PC-9 (cell line): Measurements from ENCODE around the gene BTBD17. TPM values are rescaled to one million over a fixed set of nuclear protein-coding genes. Genes with fewer than 3 reads are reported as not detected.

Experiments used
- BruUV-seq: library from RNA; stranded (reverse); fragments of 400-500 nt; replicated peaks from 2 replicates; lab custom pipeline; 2021; lab: Mats Ljungman, UMichigan
- CTCF ChIA-PET: fragments of 300-600 bp; sonication (Branson Sonifier 250); formaldehyde crosslinking; loops from one replicate; lab custom pipeline; 2022; ENCODE audit warnings: antibody characterized with exemption; lab: Charles Lee
- POLR2A ChIA-PET: fragments of 300-600 bp; sonication (Branson Sonifier 250); formaldehyde crosslinking; loops from one replicate; lab custom pipeline; 2022; ENCODE audit warnings: antibody characterized with exemption; ENCODE audit not compliant: unreplicated experiment; lab: Charles Lee
- DNase-seq, 2 experiments: peaks; one replicate each; pipeline versions ENCODE4 v3.0.0 to v3.0.0-alpha.2; 2015 to 2022; ENCODE audit warnings: mixed read lengths in 1 of 2
- H2AFZ ChIP-seq: fragments of 200-600 bp; sonication (generic); 2 replicates; pipeline ENCODE4 v1.8.1; 2017; ENCODE audit warnings: antibody characterized with exemption
- H3F3A ChIP-seq: fragments of 200-600 bp; sonication (generic); 2 replicates; pipeline ENCODE4 v1.8.1; 2017; ENCODE audit warnings: antibody characterized with exemption, mild to moderate bottlenecking, low read depth; ENCODE audit not compliant: insufficient read depth
- H3K27ac ChIP-seq: fragments of 200-600 bp; sonication (generic); 2 replicates; pipeline ENCODE4 v1.6.1; 2016; ENCODE audit warnings: mixed run types
- H3K27me3 ChIP-seq: fragments of 200-600 bp; sonication (generic); 2 replicates; pipeline ENCODE4 v1.6.1; 2016; ENCODE audit warnings: low read depth, mixed run types; ENCODE audit not compliant: insufficient read depth
- H3K36me3 ChIP-seq: fragments of 200-600 bp; sonication (generic); 2 replicates; pipeline ENCODE4 v1.6.1; 2016; ENCODE audit warnings: low read depth, mixed run types
- H3K4me1 ChIP-seq: fragments of 200-600 bp; sonication (generic); replicated peaks from 2 replicates; pipeline ENCODE4 v1.6.1; 2016; ENCODE audit warnings: mixed run types; ENCODE audit not compliant: insufficient read depth
- H3K4me2 ChIP-seq: fragments of 200-600 bp; sonication (generic); 2 replicates; pipeline ENCODE4 v1.6.1; 2017; ENCODE audit warnings: mixed run types
- H3K4me3 ChIP-seq: fragments of 200-600 bp; sonication (generic); 2 replicates; pipeline ENCODE4 v1.6.1; 2016; ENCODE audit warnings: mixed run types
- H3K79me2 ChIP-seq: fragments of 200-600 bp; sonication (generic); 2 replicates; pipeline ENCODE4 v1.6.1; 2017; ENCODE audit warnings: low read depth, mixed run types
- H3K9me2 ChIP-seq: fragments of 200-600 bp; sonication (generic); 2 replicates; pipeline ENCODE4 v1.8.1; 2017; ENCODE audit warnings: mild to moderate bottlenecking; ENCODE audit not compliant: insufficient read depth
- H3K9me3 ChIP-seq: fragments of 200-600 bp; sonication (generic); 2 replicates; pipeline ENCODE4 v1.8.1; 2016; ENCODE audit warnings: low read depth; ENCODE audit not compliant: insufficient read depth
- H4K20me1 ChIP-seq: fragments of 200-600 bp; sonication (generic); 2 replicates; pipeline ENCODE4 v1.8.1; 2017; ENCODE audit not compliant: insufficient read depth
- EZH2 ChIP-seq: fragments of 200-600 bp; sonication (generic); IDR thresholded peaks from 2 replicates; pipeline ENCODE4 v1.8.0; 2017; ENCODE audit warnings: antibody characterized with exemption, low read depth
- intact Hi-C: fragments of 100-400 bp; cut with micrococcal nuclease; formaldehyde crosslinking; loops from one replicate; pipeline ENCODE4 v1.10.0; 2022; ENCODE audit not compliant: unreplicated experiment
- total RNA-seq: library from RNA; stranded (reverse); gene quantifications from 2 replicates; pipeline ENCODE4 v1.2.3, GENCODE V29; 2021
- TF ChIP-seq, protein P1 (sequence below): fragments of 200-600 bp; sonication (generic); conservative IDR thresholded peaks from 2 replicates; pipeline ENCODE4 v1.6.1; 2017; ENCODE audit warnings: mixed run types, antibody characterized with exemption, mild to moderate bottlenecking, moderate library complexity

BTBD17 gene
- total RNA-seq, 1 experiment from 2014 or later = not detected

DNA sequence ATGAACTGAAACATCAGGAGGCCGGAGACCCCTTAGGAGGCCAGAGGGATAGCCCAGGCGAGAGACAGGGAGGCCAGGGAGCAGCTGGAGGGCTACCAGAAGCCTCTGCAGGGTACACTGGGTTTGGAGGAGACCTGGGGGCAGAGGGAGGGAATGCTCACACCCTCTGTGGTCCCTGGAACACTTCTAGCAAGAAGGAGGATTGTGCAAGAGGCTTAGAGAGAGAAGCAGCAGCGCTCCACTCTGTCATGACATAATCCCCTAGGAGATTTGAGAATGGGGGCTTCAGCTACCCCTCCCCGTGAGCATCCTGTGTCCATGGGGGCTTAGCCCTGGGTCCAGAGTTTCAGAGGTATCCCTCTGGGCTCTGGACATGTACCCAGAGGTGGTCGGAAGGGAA lies 21.5 kb upstream of the BTBD17 start:
- H3K36me3 ChIP-seq = no peaks in the 10 kb centered on the region
- no peaks in the 10 kb centered on the region for H3K9me3 ChIP-seq
- no peak for DNase-seq
- H3K4me1 ChIP-seq = peaks cover 17% of the 10 kb centered on the region
- no peaks in the 10 kb centered on the region for H3K79me2 ChIP-seq
- H3K4me3 ChIP-seq = no peak overlapping the region
- H3K27ac ChIP-seq = no peak overlapping the region
- TF ChIP-seq, protein P1, sequence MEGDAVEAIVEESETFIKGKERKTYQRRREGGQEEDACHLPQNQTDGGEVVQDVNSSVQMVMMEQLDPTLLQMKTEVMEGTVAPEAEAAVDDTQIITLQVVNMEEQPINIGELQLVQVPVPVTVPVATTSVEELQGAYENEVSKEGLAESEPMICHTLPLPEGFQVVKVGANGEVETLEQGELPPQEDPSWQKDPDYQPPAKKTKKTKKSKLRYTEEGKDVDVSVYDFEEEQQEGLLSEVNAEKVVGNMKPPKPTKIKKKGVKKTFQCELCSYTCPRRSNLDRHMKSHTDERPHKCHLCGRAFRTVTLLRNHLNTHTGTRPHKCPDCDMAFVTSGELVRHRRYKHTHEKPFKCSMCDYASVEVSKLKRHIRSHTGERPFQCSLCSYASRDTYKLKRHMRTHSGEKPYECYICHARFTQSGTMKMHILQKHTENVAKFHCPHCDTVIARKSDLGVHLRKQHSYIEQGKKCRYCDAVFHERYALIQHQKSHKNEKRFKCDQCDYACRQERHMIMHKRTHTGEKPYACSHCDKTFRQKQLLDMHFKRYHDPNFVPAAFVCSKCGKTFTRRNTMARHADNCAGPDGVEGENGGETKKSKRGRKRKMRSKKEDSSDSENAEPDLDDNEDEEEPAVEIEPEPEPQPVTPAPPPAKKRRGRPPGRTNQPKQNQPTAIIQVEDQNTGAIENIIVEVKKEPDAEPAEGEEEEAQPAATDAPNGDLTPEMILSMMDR = no peak
- no peak for TF ChIP-seq EZH2
- ChIA-PET CTCF (no interaction called here), POLR2A (no interaction called here)
- H4K20me1 ChIP-seq = no peaks in the 10 kb centered on the region
- intact Hi-C loops = no loop called here
- no TSS peak for BruUV-seq
- H3K9me2 ChIP-seq = no peaks in the 10 kb centered on the region
- H3F3A ChIP-seq = no peaks in the 10 kb centered on the region; the same call in 1 of the 2 replicates
- H3K4me2 ChIP-seq = no peak overlapping the region
- H3K27me3 ChIP-seq = peaks cover 11% of the 10 kb centered on the region
- no peak overlapping the region for H2AFZ ChIP-seq

DNA sequence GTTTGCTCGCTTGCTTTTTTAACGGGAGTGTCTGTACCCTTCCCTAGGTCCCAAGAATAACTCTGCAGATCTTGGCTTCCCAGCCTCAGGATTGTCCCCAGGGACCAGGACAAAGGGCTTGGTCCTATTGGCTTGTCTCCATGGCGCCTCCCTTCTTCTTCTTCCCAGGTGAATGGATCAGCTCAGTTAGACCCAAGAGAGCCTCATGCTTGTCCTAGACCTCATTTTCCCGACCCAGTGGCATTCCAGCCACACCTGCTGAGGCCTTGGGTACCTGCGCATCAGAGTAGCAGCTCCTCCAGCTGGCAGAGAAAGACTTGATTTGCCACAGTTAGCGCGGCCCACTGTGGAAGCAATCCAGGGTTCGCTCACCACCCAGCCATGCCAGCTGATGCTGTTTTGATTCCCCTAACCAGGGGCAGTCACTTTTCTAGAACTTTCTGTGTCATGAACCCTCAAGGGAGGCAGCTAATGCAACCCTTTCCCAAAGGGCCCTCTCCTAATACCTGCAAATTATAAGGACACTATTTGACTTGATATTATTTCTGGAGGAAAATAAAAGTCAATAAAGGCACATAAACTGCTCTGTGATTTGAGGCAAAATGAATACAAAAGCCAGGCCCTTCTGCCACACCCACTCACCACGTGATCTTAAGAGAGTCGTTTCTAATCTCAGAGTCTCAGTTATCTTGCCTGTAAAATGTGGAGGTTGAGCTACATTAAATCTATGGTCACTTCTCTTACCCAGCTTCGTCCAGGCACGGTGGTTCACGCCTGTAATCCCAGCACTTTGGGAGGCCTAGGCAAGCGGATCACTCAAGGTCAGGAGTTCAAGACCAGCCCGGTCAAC lies 19.5 kb upstream of the BTBD17 start:
- POLR2A ChIA-PET = interaction anchor here (0.7 to 1.0 kb wide), 2 partner anchors 14 to 49 kb away, joined by 3 read pairs; no protein-coding TSS in a partner anchor
- no TSS peak for BruUV-seq
- H3K4me3 ChIP-seq = no peak overlapping the region
- H3K36me3 ChIP-seq = no peaks in the 10 kb centered on the region
- H3K79me2 ChIP-seq = no peaks in the 10 kb centered on the region
- CTCF ChIA-PET = interaction anchor here (0.6 to 2.2 kb wide), 4 partner anchors 36 to 222 kb away, joined by 3 to 8 read pairs (median 5); no protein-coding TSS in a partner anchor
- intact Hi-C loops = loop anchor here (1.0 kb wide), 1 partner anchor 49 kb away; no protein-coding TSS in a partner anchor
- peaks cover 17% of the 10 kb centered on the region for H3K4me1 ChIP-seq
- peaks cover 31% of the 10 kb centered on the region for H3K27me3 ChIP-seq
- H3K9me2 ChIP-seq = no peaks in the 10 kb centered on the region
- H3K4me2 ChIP-seq = peak overlapping the region; percentile 11; the same call in 1 of the 2 replicates
- TF ChIP-seq EZH2 = no peak
- TF ChIP-seq, protein P1 = no peak
- no peak overlapping the region for H3K27ac ChIP-seq
- no peak for DNase-seq
- H3K9me3 ChIP-seq = no peaks in the 10 kb centered on the region
- H4K20me1 ChIP-seq = no peaks in the 10 kb centered on the region
- no peak overlapping the region for H2AFZ ChIP-seq
- H3F3A ChIP-seq = no peaks in the 10 kb centered on the region; the same call in 1 of the 2 replicates

DNA sequence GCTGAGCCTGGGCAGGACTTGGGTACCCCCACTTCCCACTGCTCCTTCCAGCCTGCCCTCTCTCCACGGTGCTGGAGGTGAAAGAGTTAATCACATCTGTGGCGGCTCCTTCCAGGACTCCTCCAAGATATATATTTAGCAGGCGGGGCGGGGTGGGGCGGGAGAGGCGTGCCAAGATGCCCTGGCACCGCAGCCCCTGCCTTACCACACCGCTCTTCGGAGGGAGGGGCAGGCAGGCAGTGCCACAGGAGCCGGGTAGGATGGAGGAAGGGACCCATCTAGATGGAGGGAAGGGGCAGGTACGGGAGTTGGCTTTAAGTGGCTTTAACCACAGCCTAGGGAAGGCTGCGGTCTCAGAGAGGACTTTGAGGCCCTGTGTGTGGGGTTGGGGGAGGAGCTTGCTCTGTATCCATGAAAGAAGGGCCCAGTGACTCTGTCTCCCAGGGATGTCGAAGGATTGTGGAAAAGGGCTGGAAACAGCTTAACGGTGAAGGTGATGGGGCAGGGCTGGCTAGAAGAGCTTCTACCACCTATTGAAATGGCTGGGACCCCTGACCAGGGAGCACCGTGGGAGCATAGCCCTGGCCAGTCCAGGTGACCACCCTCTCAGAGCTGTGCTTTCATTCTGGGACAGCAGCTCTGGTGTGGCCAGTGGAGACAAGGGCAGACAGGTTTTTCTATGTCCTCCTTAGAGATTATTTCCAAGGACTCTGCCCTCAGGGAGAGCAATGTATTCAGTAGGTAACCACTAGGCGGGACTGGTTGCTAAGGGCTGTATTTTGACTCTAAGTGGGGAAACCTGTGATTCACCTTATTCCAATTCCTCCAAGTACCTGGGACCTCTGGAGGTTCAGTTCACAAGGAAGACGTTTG lies 18.7 kb upstream of the BTBD17 start:
- Histone ChIP-seq H4K20me1 (no peaks in the 10 kb centered on the region), H3K79me2 (no peaks in the 10 kb centered on the region), H3K4me3 (no peak overlapping the region), H3K4me1 (peaks cover 17% of the 10 kb centered on the region), H2AFZ (no peak overlapping the region), H3K9me3 (no peaks in the 10 kb centered on the region), H3F3A (no peaks in the 10 kb centered on the region; the same call in 1 of the 2 replicates), H3K36me3 (no peaks in the 10 kb centered on the region), H3K9me2 (no peaks in the 10 kb centered on the region), H3K27me3 (peaks cover 39% of the 10 kb centered on the region), H3K27ac (no peak overlapping the region), H3K4me2 (peak overlapping the region; percentile 69)
- no TSS peak for BruUV-seq
- TF ChIP-seq, protein P1 = peak; percentile 59
- no peak for TF ChIP-seq EZH2
- peak; percentile 51 to 88 for DNase-seq
- ChIA-PET CTCF (interaction anchor here (0.6 to 2.2 kb wide), 7 partner anchors 28 to 223 kb away, joined by 3 to 8 read pairs (median 5); no protein-coding TSS in a partner anchor), POLR2A (interaction anchor here (0.6 to 1.0 kb wide), 2 partner anchors 50 to 68 kb away, joined by 3 to 4 read pairs; no protein-coding TSS in a partner anchor)
- intact Hi-C loops = loop anchor here (1.0 kb wide), 1 partner anchor 50 kb away; no protein-coding TSS in a partner anchor
